ENCODE measurements around the gene HOXB4.

DNA sequence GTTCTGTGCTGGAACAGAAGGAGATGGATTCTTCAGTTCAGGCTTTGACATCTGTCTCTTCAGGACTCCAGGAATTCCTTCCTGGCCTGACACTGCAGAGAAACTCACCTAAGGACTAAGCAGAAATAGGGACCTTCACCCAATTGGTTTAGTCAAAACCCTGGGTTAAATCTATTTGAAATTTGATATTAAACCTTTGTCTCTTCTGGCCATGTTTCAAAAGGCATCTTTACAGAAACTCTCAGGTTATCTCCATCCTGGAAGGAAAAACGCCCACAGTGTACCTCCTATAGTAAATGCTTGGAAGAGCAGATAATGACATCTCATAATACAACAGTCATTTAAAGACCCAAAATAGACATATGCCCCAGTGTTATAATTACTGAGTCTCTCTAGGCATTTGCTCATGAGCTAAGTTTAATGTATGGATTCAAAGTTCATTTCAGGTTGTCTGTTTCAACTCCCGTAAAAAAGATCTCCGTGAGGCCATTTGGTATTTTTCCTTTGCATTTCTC, 5.6 kb upstream of the HOXB4 start:
- no peak for TF ChIP-seq CTCF (IDR thresholded peaks at IDR 0.05; ENCODE audit: low read depth, low read length, poor library complexity, severe bottlenecking)
- no peak for TF ChIP-seq EZH2phosphoT487 (IDR thresholded peaks at IDR 0.05; ENCODE audit: borderline replicate concordance, low read length)
